ENCODE results near the gene SMIM44. TPM values are rescaled to one million over a fixed set of nuclear protein-coding genes. Genes with fewer than 3 reads are reported as not detected.

SMIM44 gene
- total RNA-seq, 3 donors from 2014 or later, result not detected

- intact Hi-C loops (cut with DNase I; ENCODE audit: low total_unique reads), result loop anchor here (2.0 kb wide), 1 partner anchor 71 kb away; no protein-coding TSS in a partner anchor
- Histone ChIP-seq H3K4me1 (no peaks in the 10 kb centered on the region), H3K27me3 (peaks cover 8 to 37% of the 10 kb centered on the region in 2 donors), H3K4me3 (no peak overlapping the region), H3K36me3 (no peaks in the 10 kb centered on the region), H3K9me3 (no peaks in the 10 kb centered on the region), H3K27ac (no peak overlapping the region)
- TF ChIP-seq POLR2AphosphoS5 (IDR thresholded peaks at IDR 0.05) (no peak), CTCF (IDR thresholded peaks at IDR 0.05) (no peak), POLR2A (IDR thresholded peaks at IDR 0.05) (no peak)
- DNase-seq (ENCODE audit: low spot score in 2 of 2), result no peak
Observed at GRCh38 chr19:3481241-3482090, 1.8 kb downstream of the SMIM44 start.

- peak within 1 kb of the TSS in 2 of 3 donors; percentile 19 to 34 for H3K4me3 ChIP-seq
- H3K4me1 ChIP-seq, result no peaks in the 10 kb centered on the region
- H3K36me3 ChIP-seq, result no peaks in the 10 kb centered on the region
- intact Hi-C loops (cut with DNase I; ENCODE audit: low total_unique reads), result loop anchor here (2.0 kb wide), 1 partner anchor 72 kb away; no protein-coding TSS in a partner anchor
- peaks cover 8 to 37% of the 10 kb centered on the region in 2 donors for H3K27me3 ChIP-seq
- H3K27ac ChIP-seq, result no peak within 1 kb of the TSS
- TF ChIP-seq POLR2AphosphoS5 (IDR thresholded peaks at IDR 0.05) (no peak), CTCF (IDR thresholded peaks at IDR 0.05) (no peak), POLR2A (IDR thresholded peaks at IDR 0.05) (no peak)
- no peak for DNase-seq (ENCODE audit: low spot score in 2 of 2)
- H3K9me3 ChIP-seq, result no peaks in the 10 kb centered on the region
Observed at GRCh38 chr19:3480383-3481091, 2.7 kb downstream of the SMIM44 start, which contains the start of gene SMIM24. SMIM24 (minus strand) TSS chr19:3480525; CDS start chr19:3480463, 62 bp downstream.

GRCh38 chr19:3479834-3480215 is 3.4 kb downstream of the SMIM44 start:
- TF ChIP-seq POLR2A (IDR thresholded peaks at IDR 0.05) (no peak), CTCF (IDR thresholded peaks at IDR 0.05) (no peak), POLR2AphosphoS5 (IDR thresholded peaks at IDR 0.05) (no peak)
- Histone ChIP-seq H3K9me3 (no peaks in the 10 kb centered on the region), H3K27ac (no peak overlapping the region), H3K36me3 (no peaks in the 10 kb centered on the region), H3K27me3 (peaks cover 8 to 37% of the 10 kb centered on the region in 2 donors), H3K4me1 (no peaks in the 10 kb centered on the region), H3K4me3 (peak overlapping the region in 2 of 3 donors; percentile 19 to 34)
- intact Hi-C loops (cut with DNase I; ENCODE audit: low total_unique reads), result loop anchor here (2.0 kb wide), 1 partner anchor 73 kb away; no protein-coding TSS in a partner anchor
- DNase-seq (ENCODE audit: low spot score in 2 of 2), result no peak

- intact Hi-C loops (cut with DNase I; ENCODE audit: low total_unique reads), result no loop called here
- Histone ChIP-seq H3K27me3 (peaks cover 8 to 37% of the 10 kb centered on the region in 2 donors), H3K27ac (no peak overlapping the region), H3K4me3 (no peak overlapping the region), H3K4me1 (no peaks in the 10 kb centered on the region), H3K9me3 (no peaks in the 10 kb centered on the region), H3K36me3 (no peaks in the 10 kb centered on the region)
- TF ChIP-seq CTCF (IDR thresholded peaks at IDR 0.05) (no peak), POLR2AphosphoS5 (IDR thresholded peaks at IDR 0.05) (no peak), POLR2A (IDR thresholded peaks at IDR 0.05) (no peak)
- DNase-seq (ENCODE audit: low spot score in 2 of 2), result no peak
Observed at GRCh38 chr19:3479177-3479833, 3.9 kb downstream of the SMIM44 start.
